Measurements from ENCODE around the gene VAMP4.
"Not testable (repeated sequence)": the region's sequence is repeated elsewhere in the genome, so short reads cannot be mapped to it uniquely, and the experiment has no call there.

VAMP4 gene

DNA sequence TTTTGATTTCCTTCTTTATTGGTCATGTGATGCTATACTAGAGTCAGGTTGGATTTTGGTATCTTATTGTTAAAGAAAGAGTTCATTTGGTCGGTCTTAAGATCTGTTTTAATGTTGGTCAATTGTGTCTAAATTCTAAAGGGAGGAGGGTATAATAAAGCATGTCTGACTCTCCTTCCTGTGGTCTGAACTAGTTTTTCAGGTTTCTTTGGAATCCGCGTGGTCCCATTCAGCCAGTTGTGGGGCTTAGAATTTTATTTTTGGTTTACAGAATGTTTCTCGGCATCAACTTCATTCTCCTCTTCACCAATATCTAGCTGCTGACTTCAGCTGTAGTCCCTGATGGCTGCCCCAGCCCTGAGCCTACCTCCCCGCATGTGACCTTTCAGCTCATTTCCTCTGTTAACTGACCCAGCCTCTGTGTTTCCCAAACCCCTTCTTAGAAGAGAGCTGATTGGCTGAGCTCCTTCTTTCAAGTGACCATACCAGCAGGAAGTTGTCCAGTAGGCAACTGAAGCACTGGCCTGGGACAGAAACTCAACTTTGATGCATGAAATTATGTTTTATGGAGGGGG, 80.7 kb downstream of the VAMP4 start:
- H3K27me3 ChIP-seq (ENCODE audit: control insufficient read depth, insufficient read depth, low read length), result no peaks in the 10 kb centered on the region
- H3K4me3 ChIP-seq (ENCODE audit: low read length), result no peak overlapping the region
- H3K4me1 ChIP-seq (ENCODE audit: control insufficient read depth, low read depth, low read length), result peaks cover 3% of the 10 kb centered on the region
- H3K27ac ChIP-seq (ENCODE audit: low read length), result no peak overlapping the region
- no peak overlapping the region for H3K9ac ChIP-seq (ENCODE audit: low read length)
- H3K9me3 ChIP-seq (ENCODE audit: control insufficient read depth, low read depth, low read length), result no peaks in the 10 kb centered on the region
- H3K36me3 ChIP-seq (ENCODE audit: control insufficient read depth, low read depth, low read length), result no peaks in the 10 kb centered on the region

DNA sequence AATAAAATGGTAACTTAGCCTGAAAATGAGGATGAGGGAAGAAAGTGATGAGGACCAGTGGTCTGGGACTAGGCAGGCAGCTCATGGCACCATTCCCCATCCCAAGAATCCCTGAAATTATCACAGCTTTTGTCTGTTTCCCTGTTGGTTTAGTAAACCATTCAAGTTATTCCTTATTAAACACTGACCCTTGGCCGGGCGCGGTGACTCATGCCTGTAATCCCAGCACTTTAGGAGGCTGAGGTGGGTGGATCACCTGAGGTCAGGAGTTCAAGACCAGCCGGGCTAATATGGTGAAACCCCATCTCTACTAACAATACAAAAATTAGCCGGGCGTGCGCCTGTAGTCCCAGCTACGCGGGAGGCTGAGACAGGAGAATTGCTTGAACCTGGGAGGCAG, 85.7 kb downstream of the VAMP4 start:
- H3K9ac ChIP-seq (ENCODE audit: low read length); H3K27ac ChIP-seq (ENCODE audit: low read length); H3K9me3 ChIP-seq (ENCODE audit: control insufficient read depth, low read depth, low read length); H3K36me3 ChIP-seq (ENCODE audit: control insufficient read depth, low read depth, low read length); H3K4me1 ChIP-seq (ENCODE audit: control insufficient read depth, low read depth, low read length); H3K4me3 ChIP-seq (ENCODE audit: low read length); H3K27me3 ChIP-seq (ENCODE audit: control insufficient read depth, insufficient read depth, low read length): not testable (repeated sequence)

DNA sequence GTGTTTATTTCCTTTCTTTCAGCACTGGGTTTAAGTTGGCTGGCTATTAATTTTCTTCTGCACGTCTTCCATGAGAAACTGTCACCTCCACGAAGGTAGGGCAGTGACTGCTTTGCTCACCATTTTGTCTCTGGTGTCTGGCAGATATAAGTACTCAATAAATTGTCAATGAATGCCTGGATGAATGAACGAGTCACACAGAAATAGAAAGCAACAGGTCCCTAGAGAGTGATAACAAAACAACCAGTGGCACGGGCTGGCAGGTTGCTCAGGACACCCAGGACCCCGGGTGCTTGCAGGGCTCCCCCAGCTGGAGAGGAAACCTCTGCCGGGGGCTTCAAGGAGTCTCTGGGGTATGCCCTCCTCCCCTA, 86.1 kb downstream of the VAMP4 start:
- Histone ChIP-seq H3K4me1 (ENCODE audit: control insufficient read depth, low read depth, low read length) (no peaks in the 10 kb centered on the region), H3K27ac (ENCODE audit: low read length) (no peak overlapping the region), H3K36me3 (ENCODE audit: control insufficient read depth, low read depth, low read length) (no peaks in the 10 kb centered on the region), H3K9ac (ENCODE audit: low read length) (no peak overlapping the region), H3K9me3 (ENCODE audit: control insufficient read depth, low read depth, low read length) (no peaks in the 10 kb centered on the region), H3K27me3 (ENCODE audit: control insufficient read depth, insufficient read depth, low read length) (no peaks in the 10 kb centered on the region), H3K4me3 (ENCODE audit: low read length) (no peak overlapping the region)

DNA sequence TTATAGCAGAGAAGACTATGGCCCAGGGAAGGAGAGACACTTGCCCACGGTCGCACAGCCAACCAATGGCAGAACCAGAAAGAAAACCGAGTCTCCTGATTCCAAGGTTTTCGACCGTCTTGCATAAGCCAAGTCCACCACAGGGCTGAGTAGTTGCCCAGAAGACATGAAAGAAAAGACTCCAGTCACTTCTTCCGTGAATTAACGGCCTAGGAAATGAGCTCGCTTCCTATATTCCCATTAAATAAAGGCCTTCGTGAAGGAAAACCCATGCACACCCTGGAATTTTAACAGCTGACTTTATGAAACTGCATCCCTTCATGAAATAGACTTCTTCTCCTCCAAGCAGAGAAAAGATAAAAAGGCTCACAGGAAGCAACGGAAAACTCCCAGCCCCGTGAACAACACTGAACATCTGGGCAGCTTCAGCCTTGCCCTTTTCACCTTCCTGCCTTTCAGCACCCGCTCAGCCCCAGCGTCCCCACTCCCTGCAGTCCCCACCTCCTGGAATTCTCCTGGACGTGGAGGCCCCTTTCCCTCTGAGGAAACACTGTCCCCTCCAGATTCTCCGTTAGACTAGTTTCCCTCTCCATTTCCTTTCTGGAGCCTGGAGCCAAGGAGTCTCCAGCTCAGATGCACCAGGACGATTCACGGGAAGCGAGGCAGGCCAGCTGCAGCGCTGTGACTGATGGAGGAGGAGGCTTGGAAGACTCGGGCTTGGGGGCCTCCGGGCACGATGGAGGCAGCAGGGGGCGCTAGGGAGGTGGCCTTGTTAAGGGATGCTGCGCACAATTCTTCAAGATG, 86.7 kb downstream of the VAMP4 start:
- no peak overlapping the region for H3K27ac ChIP-seq (ENCODE audit: low read length)
- no peak overlapping the region for H3K9ac ChIP-seq (ENCODE audit: low read length)
- H3K4me1 ChIP-seq (ENCODE audit: control insufficient read depth, low read depth, low read length), result no peaks in the 10 kb centered on the region
- no peak overlapping the region for H3K4me3 ChIP-seq (ENCODE audit: low read length)
- H3K27me3 ChIP-seq (ENCODE audit: control insufficient read depth, insufficient read depth, low read length), result no peaks in the 10 kb centered on the region
- no peaks in the 10 kb centered on the region for H3K36me3 ChIP-seq (ENCODE audit: control insufficient read depth, low read depth, low read length)
- H3K9me3 ChIP-seq (ENCODE audit: control insufficient read depth, low read depth, low read length), result no peaks in the 10 kb centered on the region

DNA sequence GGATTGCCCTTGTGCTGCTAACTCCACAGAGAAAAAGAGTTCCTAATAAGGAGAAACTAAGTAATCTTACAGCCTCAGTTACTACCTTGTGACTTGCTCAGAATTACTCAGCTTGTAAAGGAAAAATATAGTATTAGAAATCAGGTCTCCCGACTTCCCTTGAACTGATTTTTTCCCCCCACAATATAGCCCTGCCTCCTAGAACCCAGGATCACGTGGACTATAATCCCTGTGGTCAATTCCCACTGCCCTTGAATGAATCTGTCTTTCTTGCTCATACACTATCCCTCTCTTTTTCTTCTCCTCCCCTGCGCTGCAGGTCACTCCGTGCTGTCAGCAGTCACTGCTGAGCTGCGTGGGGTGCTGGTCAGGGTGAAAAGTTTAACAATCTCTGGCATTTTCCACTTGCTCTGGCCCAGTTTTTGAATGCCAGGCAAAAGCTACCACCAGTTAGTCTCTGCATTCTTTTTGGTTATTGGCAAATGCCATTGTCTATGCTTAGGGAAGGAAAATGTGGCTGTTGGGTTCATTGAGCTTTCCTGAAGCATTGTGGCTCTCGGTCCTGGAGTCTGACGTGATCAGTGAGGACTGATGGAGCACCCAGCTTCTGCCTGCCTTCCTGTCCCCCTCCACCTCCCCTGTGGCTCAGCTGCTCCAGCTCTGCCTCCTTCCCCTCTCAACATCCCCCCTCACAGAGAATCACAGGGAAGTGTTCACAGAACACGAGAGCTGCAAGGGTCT, 87.5 kb downstream of the VAMP4 start:
- H3K4me3 ChIP-seq (ENCODE audit: low read length), result no peak overlapping the region
- no peaks in the 10 kb centered on the region for H3K9me3 ChIP-seq (ENCODE audit: control insufficient read depth, low read depth, low read length)
- no peak overlapping the region for H3K9ac ChIP-seq (ENCODE audit: low read length)
- H3K4me1 ChIP-seq (ENCODE audit: control insufficient read depth, low read depth, low read length), result no peaks in the 10 kb centered on the region
- no peak overlapping the region for H3K27ac ChIP-seq (ENCODE audit: low read length)
- H3K36me3 ChIP-seq (ENCODE audit: control insufficient read depth, low read depth, low read length), result no peaks in the 10 kb centered on the region
- no peaks in the 10 kb centered on the region for H3K27me3 ChIP-seq (ENCODE audit: control insufficient read depth, insufficient read depth, low read length)

DNA sequence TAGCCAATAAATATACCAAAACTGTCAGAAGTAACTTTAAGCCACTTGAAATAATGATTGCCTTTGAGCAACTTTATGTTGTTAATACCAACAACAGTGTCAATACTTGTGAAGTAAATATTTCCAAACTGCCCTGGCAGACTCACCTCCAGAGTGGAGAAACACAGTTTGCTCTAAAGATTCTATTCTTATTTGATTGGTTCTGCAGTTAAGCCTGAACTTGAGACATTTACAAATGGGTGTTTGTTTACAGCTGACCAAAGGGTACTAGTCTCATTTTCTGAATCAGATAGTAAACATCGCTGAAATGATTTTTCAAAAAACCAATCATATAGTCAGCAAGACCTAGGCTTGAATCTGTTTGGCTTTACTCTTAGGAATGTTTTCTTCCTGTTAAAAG, 88.1 kb downstream of the VAMP4 start:
- Histone ChIP-seq H3K9me3 (ENCODE audit: control insufficient read depth, low read depth, low read length) (no peaks in the 10 kb centered on the region), H3K27me3 (ENCODE audit: control insufficient read depth, insufficient read depth, low read length) (no peaks in the 10 kb centered on the region), H3K9ac (ENCODE audit: low read length) (no peak overlapping the region), H3K4me1 (ENCODE audit: control insufficient read depth, low read depth, low read length) (no peaks in the 10 kb centered on the region), H3K36me3 (ENCODE audit: control insufficient read depth, low read depth, low read length) (no peaks in the 10 kb centered on the region), H3K4me3 (ENCODE audit: low read length) (no peak overlapping the region), H3K27ac (ENCODE audit: low read length) (no peak overlapping the region)

DNA sequence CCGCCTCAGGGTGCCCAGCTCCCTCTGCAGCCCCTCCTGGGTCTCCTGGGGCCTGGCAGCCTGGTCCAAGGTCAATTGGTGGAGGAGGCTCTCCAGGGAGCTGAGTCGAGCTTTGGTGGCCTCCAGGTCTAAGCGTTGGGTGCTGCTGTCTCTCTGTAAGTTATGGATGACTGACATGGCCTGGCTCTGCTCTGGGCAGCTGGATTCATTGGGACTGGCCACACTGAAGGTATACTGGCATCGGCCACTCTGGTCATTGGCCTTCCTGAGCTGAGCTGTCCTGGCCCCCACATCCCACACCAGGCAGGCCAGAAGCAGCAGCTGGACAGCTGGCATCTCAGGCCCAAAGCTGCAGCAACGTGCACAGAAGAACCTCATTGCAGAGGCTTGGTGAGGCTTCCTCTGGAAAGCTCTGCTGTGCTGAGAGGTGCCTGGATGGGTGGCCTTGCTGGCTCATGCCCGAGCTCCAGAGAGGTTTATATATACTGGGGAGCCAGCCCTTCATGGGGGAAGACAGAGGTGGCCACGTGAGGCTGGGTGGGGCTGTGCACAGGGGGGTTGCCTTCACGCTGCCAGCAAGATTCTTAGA, 89.5 kb downstream of the VAMP4 start, which contains the start of gene MYOC:
MYOC (minus strand) TSS at position 455 of the 589 bp plus-strand sequence; CDS start at position 378, 77 bp downstream.
- no peaks in the 10 kb centered on the region for H3K9me3 ChIP-seq (ENCODE audit: control insufficient read depth, low read depth, low read length)
- no peak within 1 kb of the TSS for H3K4me3 ChIP-seq (ENCODE audit: low read length)
- no peak within 1 kb of the TSS for H3K9ac ChIP-seq (ENCODE audit: low read length)
- H3K36me3 ChIP-seq (ENCODE audit: control insufficient read depth, low read depth, low read length), result no peaks in the 10 kb centered on the region
- no peaks in the 10 kb centered on the region for H3K4me1 ChIP-seq (ENCODE audit: control insufficient read depth, low read depth, low read length)
- no peaks in the 10 kb centered on the region for H3K27me3 ChIP-seq (ENCODE audit: control insufficient read depth, insufficient read depth, low read length)
- no peak within 1 kb of the TSS for H3K27ac ChIP-seq (ENCODE audit: low read length)
